Karpas-422 (cell line): ENCODE results near the gene TPSB2. TPM values are rescaled to one million over a fixed set of nuclear protein-coding genes. Genes with fewer than 3 reads are reported as not detected.

ENCODE experiments used
- total RNA-seq: library from RNA; depleted of rRNA; stranded (reverse); fragments of >200 nt; shearing (Covaris generic); gene quantifications from 2 replicates; pipeline ENCODE4 v1.2.3, GENCODE V29; 2014; ENCODE audit warnings: low replicate concordance; rRNA removed

TPSB2 gene
- total RNA-seq, 1 experiment from 2014 or later: not detected

Other genes starting within 250 kb of the TPSB2 start
- not detected in 2 replicates for gene SOX8, start 248.4 kb downstream of the TPSB2 start, total RNA-seq
- not detected in 2 replicates for gene SSTR5, start 157.4 kb downstream of the TPSB2 start, total RNA-seq
- gene C1QTNF8, start 133.9 kb downstream of the TPSB2 start, total RNA-seq: not detected in 2 replicates
- not detected in 2 replicates for gene CACNA1H, start 77.1 kb downstream of the TPSB2 start, total RNA-seq
- gene TPSG1, start 4.9 kb downstream of the TPSB2 start, total RNA-seq: not detected in 2 replicates
- not detected in 2 replicates for gene TPSAB1, start 10.5 kb upstream of the TPSB2 start, total RNA-seq
- gene TPSD1, start 25.9 kb upstream of the TPSB2 start, total RNA-seq: not detected in 2 replicates
- gene UBE2I, start 79.5 kb upstream of the TPSB2 start, total RNA-seq: 53.7 and 78.1 TPM in 2 replicates
- 0.18 TPM in 1 of 2 replicates, not detected in the other for gene BAIAP3, start 103.5 kb upstream of the TPSB2 start, total RNA-seq
- gene TSR3, start 121.7 kb upstream of the TPSB2 start, total RNA-seq: 20.1 and 70.0 TPM in 2 replicates
- 19.6 and 39.1 TPM in 2 replicates for gene GNPTG, start 121.7 kb upstream of the TPSB2 start, total RNA-seq
- gene UNKL, start 184.5 kb upstream of the TPSB2 start, total RNA-seq: 9.8 and 20.8 TPM in 2 replicates
- 19.0 and 22.2 TPM in 2 replicates for gene UQCC4, start 190.6 kb upstream of the TPSB2 start, total RNA-seq
- gene PERCC1, start 200.9 kb upstream of the TPSB2 start, total RNA-seq: not detected in 2 replicates
- gene CCDC154, start 214.4 kb upstream of the TPSB2 start, total RNA-seq: 0.11 TPM in 1 of 2 replicates, not detected in the other
- gene CLCN7, start 244.8 kb upstream of the TPSB2 start, total RNA-seq: 8.9 and 29.2 TPM in 2 replicates